Measurements from ENCODE around the gene PKD1L1.

Gene PKD1L1

DNA sequence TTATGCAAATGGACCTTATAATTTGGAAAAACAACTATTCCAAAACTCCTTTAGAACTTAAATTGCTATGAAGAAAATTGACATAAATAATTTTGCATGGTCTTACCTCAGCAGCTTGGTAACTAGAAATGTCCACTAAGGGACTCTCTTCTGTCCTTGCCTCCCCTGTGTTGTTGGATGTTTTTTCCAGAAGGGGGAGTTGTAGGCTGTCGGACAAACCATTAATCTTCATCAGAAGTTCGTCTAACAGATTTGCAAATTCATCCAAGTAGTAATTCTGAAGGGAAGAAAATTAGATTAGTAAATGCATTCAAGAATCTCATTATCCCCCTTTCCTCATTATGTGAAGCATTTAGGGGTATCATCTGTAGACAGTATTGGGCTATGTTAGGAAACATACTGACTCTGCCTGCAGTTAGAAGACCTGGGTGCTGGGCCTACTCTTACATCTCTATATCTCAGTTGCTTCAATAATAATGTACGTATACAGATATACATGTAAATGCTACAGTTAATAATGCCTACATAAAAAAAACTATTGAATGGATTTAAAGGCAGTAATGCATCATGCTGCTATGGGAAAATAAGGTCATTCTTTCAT, 155.6 kb downstream of the PKD1L1 start:
- DNase-seq (ENCODE audit: low read depth, low spot score) = no peak

DNA sequence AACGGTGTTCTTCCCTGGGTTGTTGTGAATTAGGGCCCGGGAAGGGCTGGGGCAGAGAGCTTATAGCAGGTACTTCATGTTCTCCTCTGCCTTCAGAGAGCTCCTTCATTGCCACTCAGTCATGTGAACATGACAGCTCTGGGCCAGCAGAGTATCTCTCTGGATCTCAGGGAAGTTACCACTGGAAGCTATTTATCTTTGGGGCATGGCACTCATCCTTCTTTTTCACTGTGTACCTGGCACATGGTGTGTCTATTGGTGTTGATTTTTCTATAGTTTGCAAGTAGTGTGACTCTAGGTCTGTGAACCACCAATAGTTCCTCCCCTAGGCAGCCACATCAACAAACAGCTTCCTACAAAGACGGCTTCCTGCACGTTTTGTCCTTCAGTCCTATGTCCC, 156.6 kb downstream of the PKD1L1 start:
- no peak for DNase-seq (ENCODE audit: low read depth, low spot score)

DNA sequence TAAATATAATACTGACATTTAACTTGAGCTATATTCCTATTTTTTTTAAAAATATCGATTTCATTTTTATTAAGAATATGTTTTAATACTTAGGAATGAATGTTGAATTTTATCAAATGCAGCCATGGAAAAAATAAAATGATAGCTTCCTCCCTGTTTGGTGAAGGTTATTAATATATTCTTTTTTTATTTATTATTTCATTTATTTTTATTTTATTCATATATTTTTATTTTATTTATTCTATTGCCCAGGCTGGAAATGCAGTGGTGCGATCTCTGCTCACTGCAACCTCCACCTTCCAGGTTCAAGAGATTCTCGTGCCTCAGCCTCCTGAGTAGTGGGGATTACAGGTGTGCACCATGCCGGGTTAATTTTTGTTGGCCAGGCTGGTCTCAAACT, 160.2 kb downstream of the PKD1L1 start:
- DNase-seq (ENCODE audit: low read depth, low spot score) = no peak

DNA sequence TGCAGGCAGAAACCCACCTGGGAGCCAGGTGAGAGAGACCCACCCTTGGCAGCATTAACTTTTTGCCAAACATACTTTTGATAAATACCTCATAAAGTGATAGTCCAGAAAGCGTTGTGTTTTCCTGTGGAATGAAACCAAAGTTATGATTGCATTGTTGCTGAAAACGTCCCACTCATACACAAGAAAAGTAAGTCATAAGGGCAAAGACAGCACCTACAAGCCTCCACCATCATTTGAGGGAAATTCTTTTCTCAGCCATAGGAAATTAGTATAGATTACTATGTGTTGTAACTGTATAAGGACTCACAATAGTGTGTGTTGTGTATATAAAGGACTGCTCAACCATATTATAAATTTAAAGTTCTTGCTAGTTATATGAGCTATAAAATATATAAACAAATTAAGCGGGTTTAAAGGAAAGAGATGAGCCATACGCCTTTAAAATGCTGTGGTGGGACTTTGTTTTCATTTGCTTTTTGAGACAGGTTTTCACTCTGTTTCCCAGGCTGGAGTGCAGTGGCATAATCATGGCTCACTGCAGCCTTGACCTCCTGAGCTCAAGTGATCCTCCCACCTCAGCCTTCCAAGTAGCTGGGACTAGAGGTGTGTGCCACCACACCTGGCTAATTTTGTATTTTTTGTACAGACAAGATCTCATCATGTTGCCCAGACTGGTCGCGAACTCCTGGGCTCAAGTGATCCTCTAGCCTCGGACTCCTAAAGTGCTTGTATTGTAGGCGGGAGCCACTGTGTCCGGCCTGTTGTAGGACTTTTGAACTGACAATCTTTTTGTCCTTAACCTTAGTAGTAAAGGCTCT, 160.8 kb downstream of the PKD1L1 start:
- DNase-seq (ENCODE audit: low read depth, low spot score) = no peak

DNA sequence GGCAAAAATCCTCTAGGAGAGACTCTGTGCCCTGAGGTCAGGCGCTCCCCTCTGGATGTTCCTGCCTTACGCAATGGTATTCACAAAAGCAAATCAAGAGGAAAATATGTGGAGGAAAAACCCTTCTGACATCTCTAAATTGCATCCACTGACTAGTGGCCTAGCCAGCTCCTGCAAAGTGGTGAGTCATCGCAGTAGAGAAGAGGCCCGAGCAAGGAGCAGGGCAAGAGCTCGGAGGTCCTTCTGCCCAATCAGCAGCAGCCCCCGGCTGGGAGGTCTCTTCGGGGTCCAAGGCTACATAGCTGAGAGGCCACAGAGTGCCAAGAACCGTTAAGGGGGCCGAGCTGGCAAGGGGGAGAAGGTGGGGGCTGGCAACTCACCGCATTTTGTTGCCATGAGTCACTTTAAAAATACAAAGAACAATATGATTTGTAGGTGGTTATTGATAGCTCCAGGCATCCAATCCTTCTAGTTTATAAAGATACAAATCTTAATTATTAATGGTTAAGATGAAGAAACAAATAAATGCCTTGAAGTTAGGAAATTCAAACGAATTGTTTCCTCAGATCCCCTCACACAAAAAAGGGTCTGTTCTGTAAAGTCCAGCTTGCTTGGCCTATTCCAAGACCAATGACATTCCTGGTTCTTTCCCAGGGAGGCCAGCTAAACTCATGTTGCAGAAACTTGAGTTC, 161.6 kb downstream of the PKD1L1 start:
- DNase-seq (ENCODE audit: low read depth, low spot score) = no peak

DNA sequence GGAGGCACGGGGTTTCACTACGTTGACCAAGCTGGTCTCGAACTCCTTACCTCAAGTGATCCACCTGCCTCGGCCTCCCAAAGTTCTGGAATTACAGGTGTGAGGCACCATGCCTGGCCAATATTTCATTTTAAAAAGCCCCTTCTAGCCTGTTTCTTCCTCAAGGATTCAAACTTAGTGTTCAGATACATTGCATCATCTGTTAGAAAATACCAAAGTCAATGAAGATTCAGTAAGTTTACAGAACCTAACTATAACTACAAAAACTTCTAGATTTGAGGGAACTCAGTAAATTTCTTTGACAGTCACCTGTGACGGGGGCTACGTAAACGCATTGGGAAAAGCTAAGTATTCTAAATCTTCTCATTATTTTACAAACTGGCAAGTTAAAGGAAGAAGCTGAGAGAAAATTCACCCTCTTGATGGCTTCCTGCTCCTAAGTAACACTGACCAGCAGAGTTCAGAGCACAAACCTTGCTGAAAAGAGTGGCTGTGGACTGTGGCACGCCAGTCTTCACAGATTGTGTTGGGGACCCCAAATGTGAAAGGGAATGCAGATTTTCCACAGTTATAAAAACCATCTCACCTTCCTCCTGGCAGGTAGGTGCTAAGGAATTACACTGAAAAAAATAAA, 162.2 kb downstream of the PKD1L1 start:
- no peak for DNase-seq (ENCODE audit: low read depth, low spot score)

DNA sequence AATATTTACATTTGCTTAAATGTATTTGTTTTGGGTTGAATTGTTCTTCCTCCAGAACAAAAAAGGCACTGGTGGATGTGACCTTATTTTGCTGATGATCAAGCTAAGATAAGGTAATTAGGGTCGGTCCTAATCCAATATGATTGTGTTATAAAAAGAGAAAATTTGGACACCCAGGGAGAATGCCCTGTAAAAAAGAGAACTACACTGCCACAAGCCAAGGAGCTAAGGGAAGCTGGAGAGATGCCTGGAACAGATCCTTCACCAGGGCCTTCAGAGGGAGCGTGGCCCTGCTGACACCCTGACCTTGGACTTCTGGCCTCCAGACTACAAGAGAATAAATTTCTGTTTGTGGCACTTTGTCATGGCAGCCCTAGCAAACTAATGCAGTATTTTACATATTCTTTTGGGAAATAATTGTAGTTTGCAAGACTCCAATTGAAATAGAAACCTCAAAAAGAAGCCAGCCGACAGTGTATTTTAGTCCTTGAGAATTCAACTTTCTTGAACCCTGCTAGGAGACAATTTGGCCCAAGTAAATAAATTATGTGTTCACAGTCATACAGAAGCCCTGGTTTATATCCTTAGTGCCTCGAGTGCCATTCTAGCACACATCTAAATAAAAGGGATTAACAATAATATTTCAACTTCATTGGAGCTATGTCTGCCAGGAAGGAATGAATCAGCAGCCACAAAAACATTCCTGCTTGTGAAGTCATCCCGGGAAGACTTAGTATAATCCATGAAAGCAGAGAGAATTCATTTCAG, 164.6 kb downstream of the PKD1L1 start:
- DNase-seq (ENCODE audit: low read depth, low spot score) = no peak

DNA sequence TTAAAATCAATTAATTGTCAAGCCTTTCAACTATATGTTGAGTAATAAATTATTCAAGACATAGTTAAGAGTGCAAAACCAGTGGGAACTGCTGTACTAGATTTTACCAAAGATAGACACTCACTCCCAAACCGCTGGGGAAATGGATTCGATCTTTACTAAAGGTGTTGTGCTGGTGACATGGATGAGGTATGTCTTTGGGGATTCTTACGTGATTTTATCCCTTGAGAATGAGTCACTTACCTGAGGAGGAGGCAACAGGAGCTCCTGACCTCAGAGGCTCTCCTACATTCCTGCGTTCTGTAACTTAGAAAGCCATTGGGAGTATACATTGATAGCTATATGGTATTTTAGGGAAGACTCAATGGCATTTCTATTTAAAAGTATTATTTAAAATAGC, 165.5 kb downstream of the PKD1L1 start:
- DNase-seq (ENCODE audit: low read depth, low spot score) = no peak

DNA sequence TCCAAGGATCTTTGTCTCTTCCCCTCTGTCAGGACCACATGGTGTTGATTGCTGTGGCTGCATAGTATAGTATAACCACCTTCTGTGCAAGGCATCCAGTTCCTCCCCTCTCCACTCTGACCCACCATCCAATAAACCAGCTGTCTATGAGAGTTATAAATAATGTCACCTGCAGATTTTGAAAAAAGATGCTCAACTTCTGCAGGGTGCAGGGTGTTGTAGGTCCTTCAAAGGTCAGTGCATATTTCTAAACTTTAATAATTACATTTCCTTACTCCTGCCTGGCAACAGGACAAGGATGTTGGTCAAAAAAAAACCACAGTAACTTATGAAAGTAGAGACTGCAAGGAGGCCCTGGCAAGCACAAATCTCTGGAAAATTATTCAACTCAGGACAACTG, 166.2 kb downstream of the PKD1L1 start:
- DNase-seq (ENCODE audit: low read depth, low spot score) = no peak

DNA sequence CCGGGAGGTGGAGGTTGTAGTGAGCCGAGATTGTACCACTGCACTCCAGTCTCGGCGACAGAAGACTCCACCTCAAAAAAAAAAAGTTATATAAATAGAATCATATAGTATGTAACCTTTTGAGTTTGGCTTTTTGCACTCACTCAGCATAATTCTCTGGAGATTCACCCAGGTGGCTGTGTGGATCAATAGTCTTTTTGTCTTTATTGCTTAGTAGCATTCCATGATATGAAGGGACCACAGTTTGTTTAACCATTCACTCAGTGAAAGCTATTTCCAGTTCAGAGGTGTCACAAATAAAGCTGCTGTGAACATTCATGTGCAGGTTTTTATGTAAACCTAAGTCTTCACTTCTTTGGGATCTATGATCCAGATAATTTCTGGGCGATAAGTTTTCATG, 167.7 kb downstream of the PKD1L1 start:
- no peak for DNase-seq (ENCODE audit: low read depth, low spot score)

DNA sequence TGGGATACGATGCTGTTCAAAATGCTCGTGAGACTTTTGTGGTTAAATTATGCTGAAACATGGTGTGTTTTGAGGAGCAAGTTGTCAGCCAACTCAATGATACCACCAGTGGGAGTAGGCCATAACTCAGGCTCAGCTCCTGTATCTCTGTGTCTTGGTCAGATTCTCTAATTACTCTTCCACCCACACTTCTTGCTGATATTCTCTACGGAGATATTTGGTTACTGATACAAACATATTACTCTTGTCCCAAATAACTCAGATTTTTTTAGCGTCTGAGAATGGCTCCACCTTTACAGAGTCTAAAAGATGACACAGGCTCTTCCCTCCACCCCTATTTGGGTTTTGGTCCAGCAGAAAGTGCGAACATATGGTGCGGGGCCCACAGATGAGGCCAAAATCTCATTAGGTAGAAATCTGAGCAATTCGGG, 168.9 kb downstream of the PKD1L1 start:
- no peak for DNase-seq (ENCODE audit: low read depth, low spot score)

DNA sequence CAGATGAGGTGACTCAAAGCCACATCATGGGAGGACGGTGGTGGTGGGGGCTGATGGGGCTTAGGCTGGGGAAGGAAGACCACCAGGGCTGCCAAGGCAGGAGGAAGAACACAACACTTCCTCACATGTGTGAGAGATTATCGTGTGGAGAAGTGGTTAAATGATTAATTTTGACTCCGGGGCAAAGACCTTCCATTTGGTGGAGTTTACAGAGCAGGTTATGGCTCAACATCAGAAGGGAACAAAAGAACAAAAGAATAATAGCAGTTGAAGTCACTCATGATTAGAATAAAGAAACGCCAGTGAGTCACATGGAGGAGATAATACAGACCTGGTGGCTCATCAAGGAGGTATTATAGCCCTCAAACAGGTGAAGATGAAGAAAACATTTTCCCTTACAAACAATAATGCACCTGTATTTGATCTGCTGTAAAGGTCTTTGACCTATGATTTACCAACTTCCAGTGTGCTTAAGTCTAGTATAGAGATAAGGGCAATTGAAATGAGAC, 170.1 kb downstream of the PKD1L1 start:
- no peak for DNase-seq (ENCODE audit: low read depth, low spot score)

DNA sequence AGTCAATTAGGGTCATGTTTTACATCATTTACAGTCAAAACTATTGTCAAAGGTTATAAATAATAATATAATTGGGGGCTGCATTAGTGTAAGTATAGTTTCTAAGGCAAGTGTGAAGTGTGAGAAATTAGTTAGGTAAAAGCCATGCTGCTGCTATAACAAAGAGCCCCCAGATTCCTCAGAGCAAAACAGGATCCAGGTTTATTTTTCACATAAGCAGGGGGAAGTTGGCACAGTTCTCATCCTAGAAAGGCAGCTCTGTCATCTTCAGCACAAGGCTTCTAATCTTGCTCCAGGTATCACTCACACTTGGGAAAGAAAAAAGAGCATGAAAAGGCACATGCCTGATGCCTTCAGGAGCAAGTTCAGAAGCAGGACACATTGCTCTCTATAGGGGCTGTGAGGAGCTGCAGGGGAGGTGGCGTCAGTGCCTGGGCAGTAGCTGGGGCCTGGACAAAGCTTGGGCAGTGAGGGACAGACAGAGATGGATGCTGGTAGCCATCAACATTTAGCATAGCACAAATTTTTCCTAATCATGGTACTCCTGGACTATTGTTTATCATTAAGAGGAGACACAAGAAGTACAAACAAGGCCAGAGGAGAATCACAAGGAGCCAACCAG, 170.6 kb downstream of the PKD1L1 start:
- DNase-seq (ENCODE audit: low read depth, low spot score) = no peak

DNA sequence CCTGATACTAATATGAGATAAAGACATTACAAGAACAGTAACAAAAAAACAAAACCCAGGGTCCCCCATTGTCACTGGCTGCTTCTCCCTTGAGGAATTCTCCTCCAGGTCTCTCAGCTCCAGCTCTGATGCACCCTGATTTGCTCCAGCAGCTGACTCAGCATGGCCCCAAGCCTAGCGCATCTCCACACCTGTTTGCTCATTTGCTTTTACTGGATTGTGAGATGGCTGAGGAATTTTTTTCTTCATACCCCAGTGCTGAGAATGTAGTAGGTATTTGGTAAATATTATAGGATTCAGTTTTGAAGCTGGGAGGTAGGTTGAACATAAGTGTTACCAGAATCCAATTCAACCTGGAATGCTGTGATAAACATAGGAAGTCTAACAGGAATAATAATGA, 171.9 kb downstream of the PKD1L1 start:
- no peak for DNase-seq (ENCODE audit: low read depth, low spot score)

DNA sequence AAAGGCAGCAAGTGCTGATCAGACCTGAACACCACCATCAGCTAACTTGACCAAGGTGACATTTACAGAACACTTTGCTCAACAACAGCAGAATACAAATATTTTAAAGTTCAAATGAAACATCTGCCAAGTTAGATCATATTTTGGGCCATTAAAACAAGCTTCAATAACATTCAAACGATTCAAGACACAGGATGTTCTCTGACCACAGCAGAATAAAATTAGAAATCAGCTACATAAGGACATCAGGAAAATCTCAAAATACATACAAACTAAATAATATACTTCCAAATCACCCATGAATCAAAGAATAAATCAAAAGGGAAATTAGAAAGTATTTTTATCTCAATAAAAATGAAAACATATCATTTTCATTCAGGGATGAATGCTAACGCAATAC, 173.0 kb downstream of the PKD1L1 start:
- no peak for DNase-seq (ENCODE audit: low read depth, low spot score)

DNA sequence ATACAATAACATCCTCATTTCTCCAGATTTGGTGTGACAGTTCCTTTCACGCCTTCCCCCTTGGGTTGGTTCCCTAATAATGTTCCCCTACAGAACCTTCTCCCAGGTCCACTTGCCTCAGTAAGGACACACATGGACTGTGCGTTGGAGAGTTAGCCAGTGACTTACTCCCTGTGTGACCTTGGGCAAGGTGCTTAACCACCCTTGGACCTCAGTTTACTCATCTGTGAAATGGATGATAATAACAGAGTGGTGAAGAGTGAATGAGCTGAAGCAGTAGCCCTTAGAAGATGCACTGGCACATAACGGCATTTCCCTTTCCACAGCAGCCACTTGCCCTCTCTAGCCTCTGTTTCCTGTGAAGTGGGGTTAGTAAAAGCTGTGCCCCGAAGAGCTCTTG, 175.8 kb downstream of the PKD1L1 start:
- DNase-seq (ENCODE audit: low read depth, low spot score) = no peak

DNA sequence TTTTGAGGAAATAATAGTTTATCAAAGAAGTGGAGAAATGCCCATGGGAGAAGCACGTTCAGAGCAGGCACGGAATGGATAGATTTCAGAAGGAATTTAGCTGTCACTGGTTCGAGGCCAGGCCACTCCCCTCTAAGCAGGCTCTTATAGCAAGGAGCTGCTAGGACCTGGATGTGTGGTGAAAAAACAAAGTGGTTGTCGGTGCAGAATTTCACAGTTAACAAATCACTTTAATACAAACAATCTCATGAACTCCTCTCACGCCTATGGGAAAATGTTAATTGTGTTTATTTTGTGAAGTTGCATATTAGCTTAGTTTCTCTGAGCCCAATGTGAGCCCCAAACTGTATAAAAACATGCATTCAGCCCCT, 176.3 kb downstream of the PKD1L1 start:
- no peak for DNase-seq (ENCODE audit: low read depth, low spot score)

DNA sequence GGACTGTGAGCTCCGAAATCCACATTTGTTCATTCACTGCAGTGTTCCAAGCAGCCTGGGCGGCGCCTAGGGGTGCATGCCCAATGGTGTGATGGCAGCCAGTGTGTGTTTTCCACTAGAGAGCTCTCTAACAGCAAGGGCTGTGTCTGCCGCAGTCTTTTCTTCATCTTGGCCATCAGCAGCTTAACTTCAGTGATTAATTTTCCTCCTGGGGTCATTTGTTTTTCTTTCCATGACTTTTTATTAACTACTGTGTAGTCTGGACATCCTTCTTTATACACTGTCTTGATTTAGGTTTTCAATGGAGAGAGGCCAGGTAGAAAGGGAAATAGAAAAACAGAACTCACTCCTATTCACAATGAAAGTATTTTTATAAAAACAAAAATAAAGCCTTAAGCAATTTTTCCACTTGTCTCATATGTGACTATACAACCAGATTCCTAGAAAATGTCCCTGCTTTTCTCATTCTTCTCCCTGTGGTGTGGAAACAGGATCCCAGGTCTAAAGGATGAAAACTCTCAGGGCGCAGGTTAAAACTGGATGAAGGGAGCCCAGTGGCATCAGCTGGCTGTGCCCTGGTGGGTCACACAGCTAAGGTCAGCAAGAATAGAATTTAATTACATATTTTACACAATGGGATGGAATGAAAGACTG, 176.8 kb downstream of the PKD1L1 start:
- DNase-seq (ENCODE audit: low read depth, low spot score) = no peak

DNA sequence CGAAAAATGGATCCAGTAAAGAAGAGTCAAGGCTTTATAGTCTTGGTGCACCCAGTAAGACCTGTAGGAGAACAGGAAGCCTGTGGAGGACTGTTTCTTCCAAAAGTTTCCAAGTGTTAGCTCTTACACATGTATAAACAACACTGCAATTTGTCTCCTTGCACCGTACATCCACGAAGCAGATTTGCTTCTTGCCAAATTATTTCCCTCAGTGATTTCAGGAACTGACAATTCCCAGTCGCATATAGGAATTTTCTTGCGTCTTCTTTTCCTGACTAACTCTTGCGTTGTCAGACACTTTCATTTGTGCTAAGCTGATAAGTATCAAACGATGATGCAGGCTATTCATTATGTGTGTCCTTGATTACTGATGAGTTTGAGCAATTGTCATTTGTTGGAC, 182.1 kb downstream of the PKD1L1 start:
- no peak for DNase-seq (ENCODE audit: low read depth, low spot score)

DNA sequence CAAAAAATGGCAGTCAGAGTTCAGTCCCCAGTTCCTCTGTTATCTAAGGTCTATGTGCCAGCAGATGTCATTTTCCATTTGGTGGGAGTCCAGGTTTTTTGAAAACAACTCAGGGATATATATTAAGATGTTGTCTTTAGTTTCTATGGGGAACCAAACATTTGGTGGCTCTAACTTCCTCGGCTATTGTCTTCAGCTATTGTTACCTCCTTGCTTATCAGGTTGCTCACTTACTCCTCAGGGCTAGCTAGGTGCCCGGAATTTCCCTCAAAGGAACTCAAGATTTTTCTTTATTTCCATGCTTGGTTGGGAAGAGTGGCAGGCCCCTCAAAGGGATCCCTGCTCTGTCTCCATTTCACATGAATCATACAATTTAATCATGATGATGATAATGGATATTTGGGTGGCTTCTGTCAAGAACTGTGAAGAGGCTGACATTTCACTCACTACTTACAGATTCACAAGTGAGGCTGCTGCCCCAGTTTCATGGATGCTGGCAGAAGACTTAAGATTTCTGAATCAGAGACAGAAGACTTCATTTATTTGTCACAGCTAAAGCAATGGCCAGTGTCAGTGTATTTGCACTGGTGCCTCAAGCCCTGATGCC, 182.8 kb downstream of the PKD1L1 start:
- DNase-seq (ENCODE audit: low read depth, low spot score) = no peak
